ENCODE measurements around the gene GPR157. TPM values are rescaled to one million over a fixed set of nuclear protein-coding genes. Genes with fewer than 3 reads are reported as not detected.

Gene GPR157
- total and polyA plus RNA-seq, 2 experiments from 2014 or later = 0.81 to 3.9 TPM

GRCh38 chr1:9093091-9093490 lies 35.8 kb downstream of the GPR157 start:
- peaks cover 25% of the 10 kb centered on the region for H3K36me3 Mint-ChIP-seq (ENCODE audit: low read depth)
- H3K9me3 Mint-ChIP-seq = peaks cover 41% of the 10 kb centered on the region
- no peak for ATAC-seq
- no peak for TF ChIP-seq ZNF114 (CRISPR knock-in tag; IDR thresholded peaks at IDR 0.05)
- no peak for TF ChIP-seq POLR2AphosphoS5 (IDR thresholded peaks at IDR 0.05; ENCODE audit: low read depth)
- TF ChIP-seq CTCF (conservative IDR thresholded peaks at IDR 0.05; ENCODE audit: low read depth in 2 of 2) = no peak
- no peak for TF ChIP-seq STAT1 (IDR thresholded peaks at IDR 0.05; ENCODE audit: unreplicated experiment)
- TF ChIP-seq EZH2phosphoT487 (IDR thresholded peaks at IDR 0.05; ENCODE audit: unreplicated experiment) = no peak
- TF ChIP-seq EZH2 (IDR thresholded peaks at IDR 0.05; ENCODE audit: low read depth, unreplicated experiment) = no peak
- no peak for TF ChIP-seq ETS1 (IDR thresholded peaks at IDR 0.05)
- no peak for TF ChIP-seq REST (IDR thresholded peaks at IDR 0.05; ENCODE audit: unreplicated experiment)
- no peak for TF ChIP-seq ZNF462 (CRISPR knock-in tag; IDR thresholded peaks at IDR 0.05)
- TF ChIP-seq ZNF331 (CRISPR knock-in tag; IDR thresholded peaks at IDR 0.05; ENCODE audit: low read depth) = no peak
- no peak for TF ChIP-seq NANOG (IDR thresholded peaks at IDR 0.05; ENCODE audit: borderline replicate concordance)
- Histone ChIP-seq H3F3A (replicated peaks; ENCODE audit: low read depth) (no peaks in the 10 kb centered on the region), H3K36me3 (ENCODE audit: insufficient read depth) (peaks cover 8% of the 10 kb centered on the region; the same call in 1 of the 2 replicates), H3K79me2 (replicated peaks; ENCODE audit: insufficient read depth) (no peaks in the 10 kb centered on the region), H2AFZ (no peak overlapping the region), H3K9me2 (ENCODE audit: insufficient read depth) (0 out of 2 replicates have a peak, but pooled peaks cover 4% of the 10 kb centered on the region), H4K20me1 (replicated peaks; ENCODE audit: insufficient read depth) (no peaks in the 10 kb centered on the region), H3K27ac (ENCODE audit: low read depth) (no peak overlapping the region), H3K4me2 (no peak overlapping the region), H3K4me1 (ENCODE audit: insufficient read depth) (no peaks in the 10 kb centered on the region), H3K4me3 (no peak overlapping the region), H3K27me3 (ENCODE audit: insufficient read depth) (no peaks in the 10 kb centered on the region)
- peaks cover 2% of the 10 kb centered on the region for H3K27me3 Mint-ChIP-seq (ENCODE audit: insufficient read depth, low read depth, poor library complexity)
- H3K4me3 Mint-ChIP-seq = no peak overlapping the region
- H3K4me1 Mint-ChIP-seq = no peaks in the 10 kb centered on the region; the same call in 2 of the 3 replicates
- no peak overlapping the region for H3K27ac Mint-ChIP-seq
- no peak for DNase-seq (ENCODE audit: low spot score)
